Activated CD8-positive, alpha-beta memory T cell treated with anti-CD3 and anti-CD28 coated beads, Interleukin-2, amount 50 U/mL, for 1 hour (primary cell): ENCODE data around the gene BCL7B.
"Not testable (repeated sequence)": the region's sequence is repeated elsewhere in the genome, so short reads cannot be mapped to it uniquely, and the experiment has no call there.

Source experiments
- DNase-seq: peaks from one replicate; pipeline ENCODE4 v3.0.0-alpha.2; 2020; ENCODE audit errors: extremely low read depth

Gene BCL7B

DNA sequence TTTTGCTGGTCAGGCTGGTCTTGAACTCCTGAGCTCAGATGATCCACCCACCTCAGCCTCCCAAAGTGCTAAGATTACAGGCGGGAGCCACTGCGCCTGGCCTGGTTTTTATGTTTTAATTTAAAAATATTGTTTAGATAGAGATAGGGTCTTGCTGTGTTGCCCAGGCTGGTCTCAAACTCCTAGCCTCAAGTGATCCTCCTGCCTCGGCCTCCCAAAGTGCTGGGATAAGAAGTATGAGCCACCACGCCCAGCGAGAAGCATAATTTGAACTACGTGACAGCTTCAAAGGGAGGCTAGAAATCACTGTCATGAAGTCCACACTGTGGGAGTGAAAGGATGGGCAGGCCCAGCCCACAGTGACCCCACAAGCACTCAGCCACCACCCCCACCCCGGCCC lies 21.6 kb downstream of the BCL7B start:
- DNase-seq, result not testable (repeated sequence)

GRCh38 chr7:73533742-73534141 lies 23.7 kb downstream of the BCL7B start:
- DNase-seq, result no peak

GRCh38 chr7:73532224-73532623 lies 25.3 kb downstream of the BCL7B start:
- no peak for DNase-seq

GRCh38 chr7:73530800-73531199 lies 26.7 kb downstream of the BCL7B start:
- DNase-seq, result no peak

DNA sequence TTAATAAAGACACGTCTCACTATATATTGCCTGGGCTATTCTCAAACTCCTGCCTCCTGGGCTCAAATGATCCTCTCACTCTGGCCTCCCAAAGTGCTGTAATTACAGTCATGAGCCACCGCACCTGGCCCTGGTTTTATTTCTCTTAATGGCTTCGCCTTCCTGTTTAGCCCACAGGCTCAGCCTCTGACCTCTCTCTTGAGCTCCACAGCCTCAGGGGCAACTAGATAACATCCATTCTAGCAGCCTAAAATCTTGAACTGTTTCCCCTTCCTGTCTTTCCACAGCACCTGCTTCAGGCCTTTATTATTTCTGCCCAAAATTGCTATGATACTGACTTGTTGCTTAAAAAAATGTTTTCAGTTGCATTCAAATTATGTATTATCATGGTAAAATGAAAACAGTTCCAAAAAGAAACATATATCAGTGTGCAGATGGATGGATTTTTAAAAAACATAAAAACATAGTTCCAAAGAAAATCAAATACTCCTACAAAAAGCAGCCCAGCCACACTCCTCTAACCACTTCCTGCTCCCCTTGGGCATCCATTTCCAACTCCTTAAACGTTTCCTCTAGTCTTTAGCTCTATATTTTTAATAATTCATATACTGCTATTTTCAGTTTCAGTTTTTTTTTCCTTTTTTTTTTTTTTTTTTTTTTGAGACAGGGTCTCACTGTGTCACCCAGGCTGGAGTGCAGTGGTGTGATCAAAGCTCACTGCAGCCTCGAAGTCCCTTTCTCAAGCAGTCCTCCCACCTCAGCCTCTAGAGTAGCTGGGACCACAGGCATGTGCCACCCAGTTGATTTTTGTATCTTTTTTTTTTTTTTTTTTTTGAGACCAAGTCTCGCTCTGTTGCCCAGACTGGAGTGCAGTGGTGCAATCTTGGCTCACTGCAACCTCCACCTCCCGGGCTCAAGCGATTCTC lies 30.3 kb downstream of the BCL7B start:
- DNase-seq, result no peak

DNA sequence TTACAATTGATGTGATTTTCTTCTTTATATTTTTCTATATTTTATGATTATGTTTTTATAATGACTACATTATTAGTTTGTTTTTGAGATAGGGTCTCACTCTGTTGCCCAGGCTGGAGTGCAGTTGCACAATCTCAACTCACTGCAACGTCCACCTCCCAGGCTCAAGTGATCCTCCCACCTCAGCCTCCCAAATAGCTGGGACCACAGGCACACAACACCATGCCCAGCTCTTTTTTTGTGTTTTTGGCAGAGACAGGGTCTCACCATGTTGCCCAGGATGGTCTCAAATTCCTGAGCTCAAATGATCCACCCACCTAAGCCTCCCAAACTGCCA lies 31.4 kb downstream of the BCL7B start:
- DNase-seq, result not testable (repeated sequence)

GRCh38 chr7:73522105-73522872 lies 35.2 kb downstream of the BCL7B start, which contains the start of gene BAZ1B:
Gene BAZ1B (minus strand): TSS chr7:73522293. CDS start chr7:73521933, 360 bp downstream.
- peak; percentile 89 for DNase-seq

DNA sequence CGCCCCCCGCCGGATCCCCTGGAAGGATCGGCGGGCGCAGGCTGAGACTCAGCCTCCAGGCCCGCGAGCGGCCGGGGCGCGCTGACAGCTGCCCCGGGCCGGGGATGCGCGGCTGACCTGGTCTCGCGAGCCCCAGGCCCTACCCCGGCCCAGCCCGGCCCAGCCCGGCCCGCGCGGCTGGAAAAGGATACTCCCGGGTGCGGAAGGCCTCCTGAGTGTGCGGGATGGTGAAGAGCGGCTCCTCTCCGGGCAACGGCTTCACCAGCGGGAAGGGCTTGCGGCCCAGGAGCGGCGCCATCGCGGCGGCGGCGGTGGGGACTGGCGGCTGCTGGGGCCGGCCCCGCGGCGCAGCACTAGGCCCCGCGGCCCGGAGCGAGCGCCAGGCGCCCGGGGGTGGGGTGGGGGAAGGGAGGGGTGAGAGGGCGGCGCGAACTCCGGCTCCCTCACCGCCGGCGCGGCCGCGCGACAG lies 35.8 kb downstream of the BCL7B start:
- peak; percentile 12 for DNase-seq

GRCh38 chr7:73520673-73521635 lies 36.5 kb downstream of the BCL7B start:
- DNase-seq, result no peak

- DNase-seq, result no peak
Observed at GRCh38 chr7:73519867-73520672, 37.4 kb downstream of the BCL7B start.

GRCh38 chr7:73518470-73518869 lies 39.0 kb downstream of the BCL7B start:
- no peak for DNase-seq

DNA sequence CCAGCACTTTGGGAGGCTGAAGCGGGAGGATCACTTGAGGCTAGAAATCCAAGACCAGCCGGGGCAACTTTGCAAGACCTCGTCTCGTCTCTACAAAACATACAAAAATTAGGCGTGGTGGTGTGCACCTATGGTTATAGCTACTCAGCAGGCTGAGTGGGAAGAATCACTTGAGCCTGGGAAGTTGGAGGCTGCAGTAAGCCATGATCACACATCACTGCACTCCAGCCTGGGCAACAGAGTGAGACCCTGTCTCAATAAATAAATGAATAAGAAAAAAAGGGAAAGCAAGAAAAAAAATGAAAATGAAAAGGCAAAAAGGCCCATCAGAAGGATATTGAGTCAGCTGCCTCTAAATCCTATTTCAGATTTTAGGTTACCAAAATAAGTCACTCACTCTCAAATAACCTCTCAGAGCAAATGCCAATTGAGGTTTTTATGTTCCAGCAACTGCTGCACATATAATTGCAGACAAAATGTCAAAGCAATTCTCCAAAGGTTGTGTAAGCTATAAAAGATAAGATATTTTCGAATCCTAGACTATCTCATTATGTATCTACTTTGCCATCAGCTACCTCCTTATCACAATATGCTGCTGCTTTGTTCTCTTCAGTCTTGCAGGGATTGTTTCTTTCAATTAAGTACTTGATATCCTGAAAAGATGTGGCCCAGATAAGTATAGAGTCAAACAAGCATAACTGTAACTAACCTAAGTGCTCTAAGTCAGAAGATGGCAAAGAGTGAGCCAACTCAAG lies 40.1 kb downstream of the BCL7B start:
- no peak for DNase-seq

GRCh38 chr7:73515178-73515577 lies 42.3 kb downstream of the BCL7B start:
- no peak for DNase-seq

DNA sequence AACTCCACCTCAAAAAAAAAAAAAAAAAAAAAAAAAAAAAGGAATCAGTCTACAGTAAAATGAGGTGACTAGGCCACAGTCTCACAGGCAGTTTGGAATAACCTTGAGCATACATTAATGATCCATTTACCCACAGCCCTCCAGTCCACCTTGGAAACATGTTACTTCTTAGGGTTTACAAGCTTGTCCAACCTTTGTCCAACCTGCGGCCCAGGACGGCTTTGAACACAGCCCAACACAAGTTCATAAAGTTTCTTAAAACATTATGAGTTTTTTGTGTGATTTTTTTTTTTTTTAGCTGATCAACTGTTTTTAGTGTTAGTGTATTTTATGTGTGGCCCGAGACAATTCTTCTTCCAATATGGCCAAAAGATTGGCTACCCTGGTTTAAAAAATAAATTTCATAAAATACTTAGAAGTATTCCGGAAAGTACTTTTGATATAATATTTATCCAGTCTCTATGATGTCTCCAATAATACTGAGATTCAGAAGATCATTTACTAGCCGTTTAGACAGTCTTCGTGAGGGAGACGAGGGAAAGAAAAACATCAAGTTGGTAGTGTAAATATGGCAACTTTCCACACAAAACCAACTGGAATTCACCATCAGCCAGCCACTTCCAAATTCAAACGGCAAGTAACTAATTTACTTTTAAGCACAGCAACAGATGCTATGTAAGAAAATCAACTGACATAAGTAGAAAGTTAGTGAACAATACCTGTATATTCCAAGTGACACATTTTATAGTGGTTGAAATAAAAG lies 45.3 kb downstream of the BCL7B start:
- DNase-seq, result no peak

GRCh38 chr7:73509463-73509862 lies 48.0 kb downstream of the BCL7B start:
- DNase-seq, result no peak

- no peak for DNase-seq
Observed at GRCh38 chr7:73507556-73507955, 49.9 kb downstream of the BCL7B start.

GRCh38 chr7:73504920-73505319 lies 52.6 kb downstream of the BCL7B start:
- DNase-seq, result no peak

DNA sequence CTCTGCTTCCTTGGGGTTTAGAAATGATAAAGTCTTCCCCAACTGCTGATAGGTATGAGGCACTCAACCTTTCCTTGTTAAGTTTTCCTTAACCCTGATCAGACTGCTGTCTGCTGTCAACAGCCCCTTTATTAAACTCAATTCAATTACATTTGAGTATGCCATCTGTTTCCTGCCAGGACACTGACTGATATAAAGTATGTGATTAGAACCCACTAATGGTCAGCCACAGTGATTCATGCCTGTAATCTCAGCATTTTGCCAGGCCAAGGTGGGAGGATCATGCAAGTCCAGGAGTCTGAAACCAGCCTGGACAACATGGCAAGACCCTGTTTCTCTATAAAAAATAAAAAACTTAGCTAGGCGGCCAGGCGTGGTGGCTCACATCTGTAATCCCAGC lies 53.5 kb downstream of the BCL7B start:
- no peak for DNase-seq

DNA sequence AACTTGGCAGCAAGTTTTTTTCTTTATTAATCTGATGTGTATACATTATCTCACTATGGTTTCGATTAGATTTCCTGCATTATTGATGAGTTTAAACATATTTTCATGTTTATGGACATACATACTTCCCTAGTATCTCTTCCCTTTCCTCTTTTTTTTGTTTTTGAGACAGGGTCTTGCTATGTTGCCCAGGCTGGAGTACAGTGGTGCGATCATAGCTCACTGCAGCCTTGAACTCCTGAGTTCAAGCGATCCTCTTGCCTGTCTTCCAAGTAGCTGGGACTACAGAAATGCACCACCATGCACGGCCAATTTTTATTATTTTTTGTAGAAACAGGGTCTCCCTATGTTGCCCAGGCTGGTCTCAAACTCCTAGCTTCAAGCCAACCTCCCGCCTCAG lies 54.3 kb downstream of the BCL7B start:
- no peak for DNase-seq
